Ovary (tissue), 3 donors: ENCODE data around the gene ZNF117.

Experiments used
- CTCF ChIP-seq, 3 donors: fragments of 450-650 bp in 2 of 3; fragments of 200-600 bp in 1 of 3; IDR thresholded peaks; one replicate each; pipeline versions ENCODE4 v1.5.1 to v1.8.0; 2016 to 2022; ENCODE audit warnings: antibody characterized with exemption in 3 of 3, mild to moderate bottlenecking in 1 of 3
- POLR2A ChIP-seq: fragments of 450-650 bp; IDR thresholded peaks from one replicate; pipeline ENCODE4 v1.6.1; 2017; ENCODE audit warnings: antibody characterized with exemption, mild to moderate bottlenecking, moderate library complexity
- donor health status: DM: no; HTN: no; CAD: no.

- no peak for TF ChIP-seq POLR2A
- TF ChIP-seq CTCF (IDR thresholded peaks at IDR 0.05): no peak
These were observed 12.2 kb upstream of the ZNF117 start for GRCh38 chr7:65002972-65003585.
